ENCODE measurements around the gene ATP9A. TPM values are rescaled to one million over a fixed set of nuclear protein-coding genes. Genes with fewer than 3 reads are reported as not detected.

The ATP9A gene
- polyA plus RNA-seq, 1 of the 3 experiments (the other 2 are of a cell fraction): 11.0 TPM

DNA sequence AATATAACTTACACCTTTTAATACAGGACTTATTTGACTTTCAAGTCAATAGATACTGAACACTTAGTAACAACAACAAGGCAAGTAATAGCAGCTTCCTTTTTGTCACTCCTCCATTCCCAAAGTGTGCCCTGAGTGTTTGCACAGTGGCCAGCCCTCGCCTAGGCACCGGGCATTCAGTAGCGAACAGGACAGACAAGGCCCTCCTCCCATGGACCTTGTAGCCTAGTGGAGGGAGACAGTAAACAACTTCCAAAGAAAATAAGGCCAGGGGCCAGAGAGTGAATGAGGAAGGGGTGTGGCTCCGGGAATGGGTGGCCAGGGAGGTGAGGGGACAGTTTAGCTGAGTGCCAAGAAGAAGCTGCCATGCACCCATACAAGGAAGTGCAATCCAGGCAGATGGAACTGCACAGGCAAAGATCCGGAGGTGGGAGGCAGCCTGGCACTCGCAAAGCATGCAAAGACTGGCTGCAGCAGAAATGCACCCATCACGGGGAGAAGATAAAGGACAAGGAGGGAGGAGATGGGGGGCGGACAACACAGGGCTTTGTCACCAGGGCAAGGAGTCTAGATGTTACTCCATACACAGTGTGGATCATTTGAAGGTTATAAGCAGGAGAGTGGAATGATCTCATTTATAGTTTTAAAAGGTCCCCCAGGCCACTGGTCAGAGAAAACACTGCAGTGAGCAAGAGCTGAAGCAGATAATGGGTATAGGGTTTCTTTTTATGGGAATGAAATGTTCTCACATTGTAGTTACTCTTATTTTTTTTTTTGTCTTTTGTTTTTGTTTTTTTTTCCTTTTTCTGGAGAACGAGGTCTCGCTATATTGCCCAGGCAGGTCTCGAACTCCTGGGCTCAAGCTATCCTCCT, 32.2 kb downstream of the ATP9A start:
- H3K27ac ChIP-seq (ENCODE audit: low read depth in 2 of 2, low read length in 1 of 2): no peak overlapping the region
- H3K36me3 ChIP-seq (replicated peaks in 1 of 2; ENCODE audit: control insufficient read depth in 1 of 2, insufficient read depth in 2 of 2, low read length in 1 of 2): no peaks in the 10 kb centered on the region
- H3K9me2 ChIP-seq: no peaks in the 10 kb centered on the region
- ChIA-PET CTCF (no interaction called here), POLR2A (no interaction called here)
- H3F3A ChIP-seq (replicated peaks; ENCODE audit: insufficient read depth): no peaks in the 10 kb centered on the region
- no peak overlapping the region for H3K4me2 ChIP-seq
- no peak for DNase-seq
- no peaks in the 10 kb centered on the region for H3K9me3 ChIP-seq
- TF ChIP-seq, protein P1, sequence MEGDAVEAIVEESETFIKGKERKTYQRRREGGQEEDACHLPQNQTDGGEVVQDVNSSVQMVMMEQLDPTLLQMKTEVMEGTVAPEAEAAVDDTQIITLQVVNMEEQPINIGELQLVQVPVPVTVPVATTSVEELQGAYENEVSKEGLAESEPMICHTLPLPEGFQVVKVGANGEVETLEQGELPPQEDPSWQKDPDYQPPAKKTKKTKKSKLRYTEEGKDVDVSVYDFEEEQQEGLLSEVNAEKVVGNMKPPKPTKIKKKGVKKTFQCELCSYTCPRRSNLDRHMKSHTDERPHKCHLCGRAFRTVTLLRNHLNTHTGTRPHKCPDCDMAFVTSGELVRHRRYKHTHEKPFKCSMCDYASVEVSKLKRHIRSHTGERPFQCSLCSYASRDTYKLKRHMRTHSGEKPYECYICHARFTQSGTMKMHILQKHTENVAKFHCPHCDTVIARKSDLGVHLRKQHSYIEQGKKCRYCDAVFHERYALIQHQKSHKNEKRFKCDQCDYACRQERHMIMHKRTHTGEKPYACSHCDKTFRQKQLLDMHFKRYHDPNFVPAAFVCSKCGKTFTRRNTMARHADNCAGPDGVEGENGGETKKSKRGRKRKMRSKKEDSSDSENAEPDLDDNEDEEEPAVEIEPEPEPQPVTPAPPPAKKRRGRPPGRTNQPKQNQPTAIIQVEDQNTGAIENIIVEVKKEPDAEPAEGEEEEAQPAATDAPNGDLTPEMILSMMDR (IDR thresholded peaks at IDR 0.05): no peak
- TF ChIP-seq TCF12 (IDR thresholded peaks at IDR 0.05) (no peak), NFIC (IDR thresholded peaks at IDR 0.05; ENCODE audit: borderline replicate concordance) (no peak), EZH2phosphoT487 (IDR thresholded peaks at IDR 0.05; ENCODE audit: borderline replicate concordance, low read depth) (no peak), NRF1 (IDR thresholded peaks at IDR 0.05; ENCODE audit: low read depth, low read length) (no peak), RXRA (IDR thresholded peaks at IDR 0.05; ENCODE audit: borderline replicate concordance, low read depth) (no peak), RAD21 (IDR thresholded peaks at IDR 0.05; ENCODE audit: low read length) (no peak), ELF1 (IDR thresholded peaks at IDR 0.05) (no peak), SMC3 (IDR thresholded peaks at IDR 0.05; ENCODE audit: low read depth, low read length) (no peak), MEF2A (IDR thresholded peaks at IDR 0.05; ENCODE audit: borderline replicate concordance, low read depth) (no peak), FOSL2 (IDR thresholded peaks at IDR 0.05; ENCODE audit: borderline replicate concordance, low read depth) (no peak), FOXM1 (IDR thresholded peaks at IDR 0.05; ENCODE audit: low read depth) (no peak), CHD2 (IDR thresholded peaks at IDR 0.05; ENCODE audit: low read length, partially characterized antibody) (no peak), RFX5 (IDR thresholded peaks at IDR 0.05; ENCODE audit: low read length) (no peak), YY1 (IDR thresholded peaks at IDR 0.05; ENCODE audit: low read depth) (no peak)
- TF ChIP-seq, protein P2, sequence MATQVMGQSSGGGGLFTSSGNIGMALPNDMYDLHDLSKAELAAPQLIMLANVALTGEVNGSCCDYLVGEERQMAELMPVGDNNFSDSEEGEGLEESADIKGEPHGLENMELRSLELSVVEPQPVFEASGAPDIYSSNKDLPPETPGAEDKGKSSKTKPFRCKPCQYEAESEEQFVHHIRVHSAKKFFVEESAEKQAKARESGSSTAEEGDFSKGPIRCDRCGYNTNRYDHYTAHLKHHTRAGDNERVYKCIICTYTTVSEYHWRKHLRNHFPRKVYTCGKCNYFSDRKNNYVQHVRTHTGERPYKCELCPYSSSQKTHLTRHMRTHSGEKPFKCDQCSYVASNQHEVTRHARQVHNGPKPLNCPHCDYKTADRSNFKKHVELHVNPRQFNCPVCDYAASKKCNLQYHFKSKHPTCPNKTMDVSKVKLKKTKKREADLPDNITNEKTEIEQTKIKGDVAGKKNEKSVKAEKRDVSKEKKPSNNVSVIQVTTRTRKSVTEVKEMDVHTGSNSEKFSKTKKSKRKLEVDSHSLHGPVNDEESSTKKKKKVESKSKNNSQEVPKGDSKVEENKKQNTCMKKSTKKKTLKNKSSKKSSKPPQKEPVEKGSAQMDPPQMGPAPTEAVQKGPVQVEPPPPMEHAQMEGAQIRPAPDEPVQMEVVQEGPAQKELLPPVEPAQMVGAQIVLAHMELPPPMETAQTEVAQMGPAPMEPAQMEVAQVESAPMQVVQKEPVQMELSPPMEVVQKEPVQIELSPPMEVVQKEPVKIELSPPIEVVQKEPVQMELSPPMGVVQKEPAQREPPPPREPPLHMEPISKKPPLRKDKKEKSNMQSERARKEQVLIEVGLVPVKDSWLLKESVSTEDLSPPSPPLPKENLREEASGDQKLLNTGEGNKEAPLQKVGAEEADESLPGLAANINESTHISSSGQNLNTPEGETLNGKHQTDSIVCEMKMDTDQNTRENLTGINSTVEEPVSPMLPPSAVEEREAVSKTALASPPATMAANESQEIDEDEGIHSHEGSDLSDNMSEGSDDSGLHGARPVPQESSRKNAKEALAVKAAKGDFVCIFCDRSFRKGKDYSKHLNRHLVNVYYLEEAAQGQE (IDR thresholded peaks at IDR 0.05; ENCODE audit: low read depth, low read length): no peak
- TF ChIP-seq, protein P3, sequence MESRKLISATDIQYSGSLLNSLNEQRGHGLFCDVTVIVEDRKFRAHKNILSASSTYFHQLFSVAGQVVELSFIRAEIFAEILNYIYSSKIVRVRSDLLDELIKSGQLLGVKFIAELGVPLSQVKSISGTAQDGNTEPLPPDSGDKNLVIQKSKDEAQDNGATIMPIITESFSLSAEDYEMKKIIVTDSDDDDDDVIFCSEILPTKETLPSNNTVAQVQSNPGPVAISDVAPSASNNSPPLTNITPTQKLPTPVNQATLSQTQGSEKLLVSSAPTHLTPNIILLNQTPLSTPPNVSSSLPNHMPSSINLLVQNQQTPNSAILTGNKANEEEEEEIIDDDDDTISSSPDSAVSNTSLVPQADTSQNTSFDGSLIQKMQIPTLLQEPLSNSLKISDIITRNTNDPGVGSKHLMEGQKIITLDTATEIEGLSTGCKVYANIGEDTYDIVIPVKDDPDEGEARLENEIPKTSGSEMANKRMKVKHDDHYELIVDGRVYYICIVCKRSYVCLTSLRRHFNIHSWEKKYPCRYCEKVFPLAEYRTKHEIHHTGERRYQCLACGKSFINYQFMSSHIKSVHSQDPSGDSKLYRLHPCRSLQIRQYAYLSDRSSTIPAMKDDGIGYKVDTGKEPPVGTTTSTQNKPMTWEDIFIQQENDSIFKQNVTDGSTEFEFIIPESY (IDR thresholded peaks at IDR 0.05; ENCODE audit: borderline replicate concordance, low read depth): no peak
- TF ChIP-seq, protein P4, sequence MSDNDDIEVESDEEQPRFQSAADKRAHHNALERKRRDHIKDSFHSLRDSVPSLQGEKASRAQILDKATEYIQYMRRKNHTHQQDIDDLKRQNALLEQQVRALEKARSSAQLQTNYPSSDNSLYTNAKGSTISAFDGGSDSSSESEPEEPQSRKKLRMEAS (IDR thresholded peaks at IDR 0.05; ENCODE audit: low read depth): no peak
- TF ChIP-seq, protein P5, sequence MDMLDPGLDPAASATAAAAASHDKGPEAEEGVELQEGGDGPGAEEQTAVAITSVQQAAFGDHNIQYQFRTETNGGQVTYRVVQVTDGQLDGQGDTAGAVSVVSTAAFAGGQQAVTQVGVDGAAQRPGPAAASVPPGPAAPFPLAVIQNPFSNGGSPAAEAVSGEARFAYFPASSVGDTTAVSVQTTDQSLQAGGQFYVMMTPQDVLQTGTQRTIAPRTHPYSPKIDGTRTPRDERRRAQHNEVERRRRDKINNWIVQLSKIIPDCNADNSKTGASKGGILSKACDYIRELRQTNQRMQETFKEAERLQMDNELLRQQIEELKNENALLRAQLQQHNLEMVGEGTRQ (IDR thresholded peaks at IDR 0.05; ENCODE audit: borderline replicate concordance, low read depth, low read length): no peak
- H3K4me1 ChIP-seq (ENCODE audit: control insufficient read depth in 1 of 2, insufficient read depth in 2 of 2, low read depth in 1 of 2, low read length in 1 of 2): peaks cover 7 to 11% of the 10 kb centered on the region in 2 experiments; a peak in 2 of 4 replicates
- WGBS (ENCODE audit: low lambda C conversion rate): 86% methylated on average over 11 of the region's 11 CpGs
- no peak overlapping the region for H3K9ac ChIP-seq
- no peaks in the 10 kb centered on the region for H3K27me3 ChIP-seq (ENCODE audit: insufficient read depth)
- no peak overlapping the region for H3K4me3 ChIP-seq (ENCODE audit: low read depth in 2 of 2, low read length in 1 of 2)
- peaks cover under 1% of the 10 kb centered on the region for H3K79me2 ChIP-seq (ENCODE audit: insufficient read depth)
- no peaks in the 10 kb centered on the region for H4K20me1 ChIP-seq (ENCODE audit: insufficient read depth)
- no peak overlapping the region for H2AFZ ChIP-seq (ENCODE audit: low read depth)
